ENCODE measurements around the gene NR1D1.

GRCh38 chr17:40121181-40122135 is 21.1 kb upstream of the NR1D1 start, which contains the start of gene MSL1:
- TF ChIP-seq SNAI2 (CRISPR knock-in tag; IDR thresholded peaks at IDR 0.05) (no peak; the same call in 1 of the 2 replicates), TSHZ2 (CRISPR knock-in tag; IDR thresholded peaks at IDR 0.05) (no peak), ZNF70 (CRISPR knock-in tag; IDR thresholded peaks at IDR 0.05) (no peak), PATZ1 (CRISPR knock-in tag; IDR thresholded peaks at IDR 0.05; ENCODE audit: borderline replicate concordance) (no peak), ZNF8 (CRISPR knock-in tag; IDR thresholded peaks at IDR 0.05) (no peak)
